SH-SY5Y (cell line): ENCODE results near the gene NKIRAS1.

Experiments
- GATA2 ChIP-seq: IDR thresholded peaks from 2 replicates; pipeline ENCODE4 v1.6.1; 2011; ENCODE audit warnings: mild to moderate bottlenecking, low read depth, low read length
- GATA3 ChIP-seq: IDR thresholded peaks from 2 replicates; pipeline ENCODE4 v1.6.1; 2011; ENCODE audit warnings: low read depth, mild to moderate bottlenecking, low read length, moderate library complexity

GRCh38 chr3:23916886-23917678 lies at the start of gene NKIRAS1, which contains the start of gene RPL15:
- TF ChIP-seq GATA2 (no peak), GATA3 (no peak)
